Pulmonary artery endothelial cell (primary cell): ENCODE results near the gene TMEM165. TPM values are rescaled to one million over a fixed set of nuclear protein-coding genes. Genes with fewer than 3 reads are reported as not detected.

Experiments
- DNase-seq: peaks from one replicate; pipeline ENCODE4 v3.0.0-alpha.2; 2011; ENCODE audit warnings: low read depth, low spot score
- total RNA-seq: library from RNA; depleted of rRNA; stranded (reverse); fragments of >200 nt; gene quantifications from 2 replicates; pipeline ENCODE4 v1.2.3, GENCODE V29; 2014

The TMEM165 gene
- total RNA-seq, 1 donor from 2014 or later = 131 TPM

- no peak for DNase-seq
Observed at GRCh38 chr4:55367084-55367722, 28.6 kb upstream of the TMEM165 start.

GRCh38 chr4:55369968-55370367 is 25.8 kb upstream of the TMEM165 start:
- no peak for DNase-seq

GRCh38 chr4:55372259-55372658 is 23.5 kb upstream of the TMEM165 start:
- DNase-seq = no peak

- DNase-seq = no peak
Observed at GRCh38 chr4:55373461-55373860, 22.3 kb upstream of the TMEM165 start.

GRCh38 chr4:55376698-55377097 is 19.1 kb upstream of the TMEM165 start:
- DNase-seq = no peak

- DNase-seq = no peak
Observed at GRCh38 chr4:55378617-55379467, 16.9 kb upstream of the TMEM165 start.

GRCh38 chr4:55380576-55380975 is 15.2 kb upstream of the TMEM165 start:
- no peak for DNase-seq

- DNase-seq = no peak
Observed at GRCh38 chr4:55381502-55381901, 14.3 kb upstream of the TMEM165 start.

GRCh38 chr4:55382488-55383003 is 13.2 kb upstream of the TMEM165 start:
- DNase-seq = no peak

GRCh38 chr4:55385201-55385649 is 10.5 kb upstream of the TMEM165 start:
- no peak for DNase-seq

GRCh38 chr4:55386073-55386472 is 9.7 kb upstream of the TMEM165 start:
- no peak for DNase-seq

- DNase-seq = no peak
Observed at GRCh38 chr4:55386840-55387239, 8.9 kb upstream of the TMEM165 start.

- DNase-seq = no peak
Observed at GRCh38 chr4:55393461-55394320, 2.1 kb upstream of the TMEM165 start.

- no peak for DNase-seq
Observed at GRCh38 chr4:55395218-55395528, 584 bp upstream of the TMEM165 start.

- DNase-seq = no peak
Observed at GRCh38 chr4:55396308-55397125, 760 bp downstream of the TMEM165 start.

GRCh38 chr4:55397126-55397436 is 1.3 kb downstream of the TMEM165 start:
- no peak for DNase-seq

GRCh38 chr4:55397520-55398321 is 2.0 kb downstream of the TMEM165 start:
- no peak for DNase-seq

GRCh38 chr4:55398461-55398860 is 2.7 kb downstream of the TMEM165 start:
- DNase-seq = no peak

GRCh38 chr4:55398966-55399365 is 3.2 kb downstream of the TMEM165 start:
- DNase-seq = no peak

GRCh38 chr4:55399581-55399980 is 3.8 kb downstream of the TMEM165 start:
- DNase-seq = no peak
